ENCODE results near the gene NDUFS6. TPM values are rescaled to one million over a fixed set of nuclear protein-coding genes. Genes with fewer than 3 reads are reported as not detected.

NDUFS6 gene
- total and polyA plus RNA-seq, 5 donors from 2014 or later, result 21.6 to 98.7 (median 74.6) TPM

DNA sequence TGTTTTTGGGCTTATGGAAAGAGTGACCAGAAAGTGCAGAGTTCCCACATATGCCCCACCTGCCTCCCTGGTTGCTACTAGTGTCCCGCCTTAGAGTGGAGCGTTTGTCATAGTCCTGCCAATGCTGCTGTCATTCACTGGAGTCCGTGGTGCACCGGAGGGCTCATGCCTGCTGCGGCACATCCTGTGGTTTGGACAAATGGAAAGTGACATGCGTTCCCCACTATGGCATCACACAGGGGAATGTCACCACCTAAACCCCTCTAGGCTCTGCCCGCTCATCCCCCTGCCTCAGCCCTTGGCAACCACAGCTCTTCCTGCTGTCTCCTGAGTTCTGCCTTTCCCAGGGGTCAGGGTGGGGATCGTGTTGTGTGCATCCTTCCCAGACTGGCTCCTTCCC is 52.3 kb downstream of the NDUFS6 start:
- Histone ChIP-seq H3K4me1 (ENCODE audit: control insufficient read depth, insufficient read depth, low read length, poor library complexity, severe bottlenecking) (no peaks in the 10 kb centered on the region), H3K4me3 (ENCODE audit: low read depth, low read length) (no peak overlapping the region), H3K9me3 (ENCODE audit: control insufficient read depth in 2 of 2, low read length in 2 of 2) (no peaks in the 10 kb centered on the region), H3K36me3 (ENCODE audit: control insufficient read depth, insufficient read depth, low read length) (no peaks in the 10 kb centered on the region), H3K27me3 (ENCODE audit: control insufficient read depth, insufficient read depth, low read length) (no peaks in the 10 kb centered on the region), H3K27ac (ENCODE audit: insufficient read depth, low read length, poor library complexity, severe bottlenecking) (no peak overlapping the region)
- Mint-ChIP-seq H3K36me3 (no peaks in the 10 kb centered on the region), H3K27ac (no peak overlapping the region), H3K9me3 (peaks cover 0 to 1% (median 0%) of the 10 kb centered on the region in 7 donors), H3K4me1 (no peaks in the 10 kb centered on the region), H3K27me3 (peaks cover 37% of the 10 kb centered on the region), H3K4me3 (no peak overlapping the region)
- no peak for ATAC-seq (ENCODE audit: low read depth in 2 of 2)
- DNase-seq, result no peak

DNA sequence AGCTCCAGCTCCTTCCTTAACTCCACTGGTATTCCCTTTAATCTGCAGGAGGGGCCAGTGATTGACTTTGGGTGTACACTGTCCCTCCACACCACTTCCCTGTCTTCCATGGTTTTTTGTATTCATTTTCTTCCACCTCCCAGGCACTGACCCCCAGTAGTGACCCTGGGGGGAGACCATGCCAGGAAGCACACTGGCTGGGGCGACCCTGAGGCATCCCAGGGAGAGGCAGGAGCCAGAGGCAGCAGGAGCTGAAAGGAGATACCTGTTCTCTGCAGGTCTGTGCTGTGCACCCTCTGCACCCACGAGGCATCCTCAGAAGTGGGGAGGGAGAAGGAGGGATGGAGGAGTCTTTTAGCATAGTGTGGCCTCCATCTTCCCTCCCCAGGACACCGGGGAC is 53.9 kb downstream of the NDUFS6 start:
- H3K27ac Mint-ChIP-seq, result no peak overlapping the region
- no peaks in the 10 kb centered on the region for H3K36me3 ChIP-seq (ENCODE audit: control insufficient read depth, insufficient read depth, low read length)

GRCh38 chr5:1855596-1855995 is 54.4 kb downstream of the NDUFS6 start:
- ATAC-seq (ENCODE audit: low read depth in 2 of 2) (no peak), DNase-seq (no peak)
- H3K4me3 ChIP-seq (ENCODE audit: low read depth, low read length), result no peak overlapping the region
- no peak overlapping the region for H3K27ac ChIP-seq (ENCODE audit: insufficient read depth, low read length, poor library complexity, severe bottlenecking)
- no peaks in the 10 kb centered on the region for H3K4me1 ChIP-seq (ENCODE audit: control insufficient read depth, insufficient read depth, low read length, poor library complexity, severe bottlenecking)
- no peaks in the 10 kb centered on the region for H3K9me3 ChIP-seq (ENCODE audit: control insufficient read depth in 2 of 2, low read length in 2 of 2)
- H3K4me1 Mint-ChIP-seq, result no peaks in the 10 kb centered on the region
- H3K4me3 Mint-ChIP-seq, result no peak overlapping the region
- H3K36me3 ChIP-seq (ENCODE audit: control insufficient read depth, insufficient read depth, low read length), result no peaks in the 10 kb centered on the region
- H3K27me3 Mint-ChIP-seq, result peaks cover 27% of the 10 kb centered on the region
- H3K9me3 Mint-ChIP-seq, result peaks cover 0 to 1% (median 0%) of the 10 kb centered on the region in 7 donors
- H3K27me3 ChIP-seq (ENCODE audit: control insufficient read depth, insufficient read depth, low read length), result no peaks in the 10 kb centered on the region
- no peaks in the 10 kb centered on the region for H3K36me3 Mint-ChIP-seq
- no peak overlapping the region for H3K27ac Mint-ChIP-seq

More for the DNA sequence above, 53.9 kb downstream of the NDUFS6 start:
- Mint-ChIP-seq H3K27me3 (peaks cover 32% of the 10 kb centered on the region), H3K4me1 (no peaks in the 10 kb centered on the region), H3K9me3 (peaks cover 0 to 1% (median 0%) of the 10 kb centered on the region in 7 donors), H3K4me3 (no peak overlapping the region), H3K36me3 (no peaks in the 10 kb centered on the region)
- Histone ChIP-seq H3K4me3 (ENCODE audit: low read depth, low read length) (no peak overlapping the region), H3K27ac (ENCODE audit: insufficient read depth, low read length, poor library complexity, severe bottlenecking) (no peak overlapping the region), H3K27me3 (ENCODE audit: control insufficient read depth, insufficient read depth, low read length) (no peaks in the 10 kb centered on the region), H3K9me3 (ENCODE audit: control insufficient read depth in 2 of 2, low read length in 2 of 2) (no peaks in the 10 kb centered on the region), H3K4me1 (ENCODE audit: control insufficient read depth, insufficient read depth, low read length, poor library complexity, severe bottlenecking) (no peaks in the 10 kb centered on the region)
- no peak for DNase-seq
- no peak for ATAC-seq (ENCODE audit: low read depth in 2 of 2)

DNA sequence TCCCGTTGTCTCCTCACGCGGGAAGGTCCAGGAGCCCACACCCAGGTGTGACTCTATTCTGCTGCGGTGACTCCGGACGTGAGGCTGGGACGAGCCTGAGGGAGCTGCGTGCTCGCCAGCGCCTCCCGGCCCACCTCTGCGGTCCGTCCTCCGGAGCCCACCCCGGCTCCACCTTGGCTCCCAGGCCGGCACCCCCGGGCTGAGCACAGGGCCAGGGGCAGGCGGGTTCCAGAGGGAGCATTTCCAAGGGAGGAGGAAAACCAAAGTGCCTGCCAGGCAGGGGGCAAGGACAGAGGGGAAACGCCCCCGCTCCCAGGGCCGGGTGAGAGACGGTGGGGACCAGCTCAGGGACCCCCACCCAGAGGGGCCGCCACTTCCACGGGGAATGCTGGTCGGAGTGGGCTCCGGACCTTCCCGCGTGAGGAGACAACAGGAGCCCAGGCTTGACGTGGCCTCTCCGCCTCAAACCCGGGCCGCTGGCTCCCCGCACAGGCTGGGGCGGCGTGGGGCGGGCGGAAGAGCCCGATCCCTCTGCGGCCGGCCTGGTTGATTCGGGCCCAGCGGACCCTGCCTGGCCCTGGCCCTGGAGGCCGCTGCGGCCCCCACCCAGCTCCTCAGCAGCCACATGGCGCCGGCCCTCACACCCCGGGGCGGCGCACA is 55.5 kb downstream of the NDUFS6 start:
- H3K27ac Mint-ChIP-seq, result no peak overlapping the region
- no peaks in the 10 kb centered on the region for H3K36me3 ChIP-seq (ENCODE audit: control insufficient read depth, insufficient read depth, low read length)
- H3K4me1 Mint-ChIP-seq, result no peaks in the 10 kb centered on the region
- H3K36me3 Mint-ChIP-seq, result no peaks in the 10 kb centered on the region
- H3K9me3 Mint-ChIP-seq, result peaks cover 0 to 1% (median 0%) of the 10 kb centered on the region in 7 donors
- H3K9me3 ChIP-seq (ENCODE audit: control insufficient read depth in 2 of 2, low read length in 2 of 2), result no peaks in the 10 kb centered on the region
- peaks cover 21% of the 10 kb centered on the region for H3K27me3 Mint-ChIP-seq
- ATAC-seq (ENCODE audit: low read depth in 2 of 2), result no peak
- no peak for DNase-seq
- H3K27me3 ChIP-seq (ENCODE audit: control insufficient read depth, insufficient read depth, low read length), result no peaks in the 10 kb centered on the region
- no peak overlapping the region for H3K27ac ChIP-seq (ENCODE audit: insufficient read depth, low read length, poor library complexity, severe bottlenecking)
- no peak overlapping the region for H3K4me3 ChIP-seq (ENCODE audit: low read depth, low read length)
- H3K4me3 Mint-ChIP-seq, result no peak overlapping the region
- H3K4me1 ChIP-seq (ENCODE audit: control insufficient read depth, insufficient read depth, low read length, poor library complexity, severe bottlenecking), result no peaks in the 10 kb centered on the region

DNA sequence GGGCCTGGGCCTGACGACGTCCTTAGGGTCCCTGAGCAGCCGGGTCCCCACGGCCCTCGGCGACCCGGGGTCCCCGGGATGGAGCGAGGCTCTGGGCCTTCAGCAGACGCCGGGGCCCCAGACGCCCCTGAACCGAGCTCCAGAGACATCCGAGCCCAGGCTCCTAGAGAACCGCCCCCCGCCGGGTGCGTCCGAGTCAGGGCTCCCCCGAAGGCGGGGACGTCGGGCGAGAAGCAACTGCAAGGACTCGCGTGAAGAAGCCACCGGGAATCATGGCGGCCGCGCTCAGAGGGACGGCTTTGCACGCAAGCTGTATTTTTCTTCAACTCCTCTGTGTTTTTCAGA is 56.0 kb downstream of the NDUFS6 start:
- DNase-seq (no peak), ATAC-seq (ENCODE audit: low read depth in 2 of 2) (no peak)
- Histone ChIP-seq H3K9me3 (ENCODE audit: control insufficient read depth in 2 of 2, low read length in 2 of 2) (no peaks in the 10 kb centered on the region), H3K4me3 (ENCODE audit: low read depth, low read length) (no peak overlapping the region), H3K4me1 (ENCODE audit: control insufficient read depth, insufficient read depth, low read length, poor library complexity, severe bottlenecking) (no peaks in the 10 kb centered on the region), H3K27me3 (ENCODE audit: control insufficient read depth, insufficient read depth, low read length) (no peaks in the 10 kb centered on the region), H3K36me3 (ENCODE audit: control insufficient read depth, insufficient read depth, low read length) (no peaks in the 10 kb centered on the region), H3K27ac (ENCODE audit: insufficient read depth, low read length, poor library complexity, severe bottlenecking) (no peak overlapping the region)
- Mint-ChIP-seq H3K36me3 (no peaks in the 10 kb centered on the region), H3K27ac (no peak overlapping the region), H3K9me3 (peaks cover 0 to 1% (median 0%) of the 10 kb centered on the region in 7 donors), H3K4me3 (no peak overlapping the region), H3K27me3 (peaks cover 20% of the 10 kb centered on the region), H3K4me1 (no peaks in the 10 kb centered on the region)

DNA sequence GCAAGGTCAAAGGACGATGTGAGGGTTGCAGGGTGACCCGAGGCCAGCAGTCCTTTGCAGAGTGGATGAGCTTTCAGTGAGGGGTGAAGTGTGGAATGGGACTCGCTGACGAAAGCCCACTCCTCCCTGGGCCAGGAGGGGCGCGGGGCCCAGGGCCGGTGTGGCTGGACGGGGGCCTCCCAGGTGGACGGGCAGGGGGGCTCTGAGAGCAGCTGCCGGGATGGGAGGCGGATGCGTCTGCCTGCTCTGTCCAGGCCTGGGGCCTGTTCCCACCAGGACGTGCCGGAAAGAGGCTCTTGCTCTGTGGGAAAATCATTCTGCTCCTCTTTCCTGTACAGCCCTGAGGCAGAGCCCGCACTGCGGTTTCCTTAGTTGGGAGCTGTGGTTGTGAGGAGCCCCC is 57.2 kb downstream of the NDUFS6 start:
- DNase-seq (no peak), ATAC-seq (ENCODE audit: low read depth in 2 of 2) (no peak)
- H3K4me3 ChIP-seq (ENCODE audit: low read depth, low read length), result no peak overlapping the region
- H3K4me1 ChIP-seq (ENCODE audit: control insufficient read depth, insufficient read depth, low read length, poor library complexity, severe bottlenecking), result no peaks in the 10 kb centered on the region
- Mint-ChIP-seq H3K9me3 (peaks cover 0 to 1% (median 0%) of the 10 kb centered on the region in 7 donors), H3K4me1 (no peaks in the 10 kb centered on the region), H3K4me3 (no peak overlapping the region), H3K27ac (no peak overlapping the region), H3K27me3 (peaks cover 24% of the 10 kb centered on the region), H3K36me3 (no peaks in the 10 kb centered on the region)
- no peaks in the 10 kb centered on the region for H3K36me3 ChIP-seq (ENCODE audit: control insufficient read depth, insufficient read depth, low read length)
- no peaks in the 10 kb centered on the region for H3K27me3 ChIP-seq (ENCODE audit: control insufficient read depth, insufficient read depth, low read length)
- no peak overlapping the region for H3K27ac ChIP-seq (ENCODE audit: insufficient read depth, low read length, poor library complexity, severe bottlenecking)
- H3K9me3 ChIP-seq (ENCODE audit: control insufficient read depth in 2 of 2, low read length in 2 of 2), result no peaks in the 10 kb centered on the region

GRCh38 chr5:1859099-1859498 is 57.9 kb downstream of the NDUFS6 start:
- Histone ChIP-seq H3K4me3 (ENCODE audit: low read depth, low read length) (no peak overlapping the region), H3K9me3 (ENCODE audit: control insufficient read depth in 2 of 2, low read length in 2 of 2) (no peaks in the 10 kb centered on the region)
- no peak for ATAC-seq (ENCODE audit: low read depth in 2 of 2)

GRCh38 chr5:1860021-1860610 is 58.9 kb downstream of the NDUFS6 start:
- H3K36me3 ChIP-seq (ENCODE audit: control insufficient read depth, insufficient read depth, low read length), result no peaks in the 10 kb centered on the region
- DNase-seq, result no peak
- no peak overlapping the region for H3K27ac Mint-ChIP-seq
- H3K4me3 ChIP-seq (ENCODE audit: low read depth, low read length), result no peak overlapping the region
- no peak for ATAC-seq (ENCODE audit: low read depth in 2 of 2)
- H3K27ac ChIP-seq (ENCODE audit: insufficient read depth, low read length, poor library complexity, severe bottlenecking), result no peak overlapping the region
- no peaks in the 10 kb centered on the region for H3K36me3 Mint-ChIP-seq
- no peaks in the 10 kb centered on the region for H3K4me1 Mint-ChIP-seq
- H3K9me3 Mint-ChIP-seq, result peaks cover 0 to 1% (median 0%) of the 10 kb centered on the region in 7 donors
- H3K9me3 ChIP-seq (ENCODE audit: control insufficient read depth in 2 of 2, low read length in 2 of 2), result no peaks in the 10 kb centered on the region
- no peak overlapping the region for H3K4me3 Mint-ChIP-seq
- peaks cover 21% of the 10 kb centered on the region for H3K27me3 Mint-ChIP-seq
- H3K27me3 ChIP-seq (ENCODE audit: control insufficient read depth, insufficient read depth, low read length), result no peaks in the 10 kb centered on the region
- no peaks in the 10 kb centered on the region for H3K4me1 ChIP-seq (ENCODE audit: control insufficient read depth, insufficient read depth, low read length, poor library complexity, severe bottlenecking)

More at GRCh38 chr5:1859099-1859498, 57.9 kb downstream of the NDUFS6 start:
- Histone ChIP-seq H3K27ac (ENCODE audit: insufficient read depth, low read length, poor library complexity, severe bottlenecking) (no peak overlapping the region), H3K27me3 (ENCODE audit: control insufficient read depth, insufficient read depth, low read length) (no peaks in the 10 kb centered on the region), H3K36me3 (ENCODE audit: control insufficient read depth, insufficient read depth, low read length) (no peaks in the 10 kb centered on the region), H3K4me1 (ENCODE audit: control insufficient read depth, insufficient read depth, low read length, poor library complexity, severe bottlenecking) (no peaks in the 10 kb centered on the region)
- Mint-ChIP-seq H3K4me3 (no peak overlapping the region), H3K27ac (no peak overlapping the region), H3K27me3 (peaks cover 20% of the 10 kb centered on the region), H3K36me3 (no peaks in the 10 kb centered on the region), H3K4me1 (no peaks in the 10 kb centered on the region), H3K9me3 (peaks cover 0 to 1% (median 0%) of the 10 kb centered on the region in 7 donors)
- no peak for DNase-seq
